RPMI7951 (cell line): ENCODE measurements around the gene NKAIN2. TPM values are rescaled to one million over a fixed set of nuclear protein-coding genes. Genes with fewer than 3 reads are reported as not detected.
"Not testable (repeated sequence)": the region's sequence is repeated elsewhere in the genome, so short reads cannot be mapped to it uniquely, and the experiment has no call there.

Experiments used
- DNase-seq: peaks from one replicate; pipeline ENCODE4 v3.0.0-alpha.2; 2012; ENCODE audit warnings: low read depth
- total RNA-seq: library from RNA; depleted of rRNA; stranded (reverse); fragments of >200 nt; shearing (Covaris generic); gene quantifications from 2 replicates; pipeline ENCODE4 v1.2.3, GENCODE V29; 2014

NKAIN2 gene
- total RNA-seq, 1 experiment from 2014 or later: not detected

DNA sequence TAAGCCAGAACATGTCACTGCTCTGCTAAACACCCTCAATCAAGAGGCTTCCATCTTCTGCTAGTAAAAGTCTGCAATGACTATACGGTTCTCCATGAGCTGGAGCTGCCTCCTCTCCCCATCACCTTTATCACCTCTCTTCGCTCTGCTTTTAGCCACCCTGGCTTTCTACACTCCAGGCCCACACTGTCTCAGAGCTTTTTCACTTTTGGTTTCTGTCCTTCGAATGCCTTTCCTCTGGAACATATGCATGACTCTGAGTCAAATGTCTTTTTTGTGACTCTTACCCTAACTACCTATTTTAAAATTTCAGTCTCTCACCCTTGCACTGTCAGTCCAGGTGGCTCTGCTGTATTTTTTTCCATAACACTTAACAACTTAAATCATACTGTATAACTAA is 633.1 kb downstream of the NKAIN2 start:
- no peak for DNase-seq

DNA sequence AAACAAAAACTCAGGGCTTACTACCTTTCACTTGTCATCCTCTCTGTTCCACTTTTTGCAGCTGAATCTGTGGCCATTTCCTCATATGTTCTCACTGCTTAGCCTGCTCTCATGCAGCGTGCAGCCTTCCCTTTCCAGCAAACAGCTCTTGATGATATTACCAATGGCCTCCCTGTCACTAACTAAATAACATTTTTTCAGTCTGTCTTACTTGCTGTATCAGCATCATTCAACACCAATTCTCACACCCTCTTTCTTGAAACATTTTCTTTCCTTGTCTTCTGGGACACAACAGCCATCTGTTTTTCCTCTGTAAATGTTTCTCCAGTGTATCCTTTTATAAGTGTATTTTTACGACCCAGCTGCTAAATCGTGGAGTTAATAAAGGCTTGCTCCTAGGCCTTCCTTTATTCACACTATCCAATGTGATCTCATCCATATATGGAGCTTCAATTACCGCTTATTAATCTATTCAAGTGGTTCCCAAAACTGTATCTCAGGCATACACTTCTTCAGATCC is 634.9 kb downstream of the NKAIN2 start:
- DNase-seq: no peak

DNA sequence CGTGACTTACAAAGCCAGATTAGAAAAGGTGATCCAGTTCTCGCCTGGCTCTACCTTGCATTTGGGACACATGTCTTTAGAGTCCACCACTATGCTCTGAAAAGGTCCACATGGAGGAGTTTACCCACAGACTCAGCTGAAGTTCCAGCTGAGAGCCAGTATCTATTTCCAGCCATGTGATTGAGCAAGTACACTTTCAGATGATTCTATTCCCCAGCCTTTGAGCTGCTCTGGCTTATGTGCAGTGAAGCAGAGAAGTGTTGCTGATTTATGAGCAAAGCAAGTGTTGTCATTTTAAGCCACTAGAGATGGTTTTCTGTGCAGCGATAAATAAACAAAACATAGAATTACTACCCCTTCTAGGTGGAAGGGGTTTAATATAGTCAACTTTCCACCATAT is 637.8 kb downstream of the NKAIN2 start:
- DNase-seq: no peak

DNA sequence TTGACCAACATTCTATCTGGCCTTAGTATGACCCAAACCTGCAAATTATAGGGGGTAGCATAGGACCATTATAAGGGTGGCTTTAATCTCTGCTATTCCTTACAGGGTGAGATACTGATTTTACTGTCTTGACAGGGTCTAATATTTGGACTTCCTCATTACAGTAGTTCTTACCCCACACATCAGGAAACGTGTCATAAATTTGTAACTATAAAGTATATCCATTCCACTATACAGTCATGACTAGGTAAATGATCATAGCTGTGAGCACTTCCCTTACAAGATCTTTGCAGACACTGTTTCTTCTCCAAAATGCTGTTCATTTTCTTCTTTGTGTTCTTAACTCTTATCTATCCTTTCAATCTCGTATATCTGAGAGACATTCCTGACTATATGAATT is 639.9 kb downstream of the NKAIN2 start:
- no peak for DNase-seq

DNA sequence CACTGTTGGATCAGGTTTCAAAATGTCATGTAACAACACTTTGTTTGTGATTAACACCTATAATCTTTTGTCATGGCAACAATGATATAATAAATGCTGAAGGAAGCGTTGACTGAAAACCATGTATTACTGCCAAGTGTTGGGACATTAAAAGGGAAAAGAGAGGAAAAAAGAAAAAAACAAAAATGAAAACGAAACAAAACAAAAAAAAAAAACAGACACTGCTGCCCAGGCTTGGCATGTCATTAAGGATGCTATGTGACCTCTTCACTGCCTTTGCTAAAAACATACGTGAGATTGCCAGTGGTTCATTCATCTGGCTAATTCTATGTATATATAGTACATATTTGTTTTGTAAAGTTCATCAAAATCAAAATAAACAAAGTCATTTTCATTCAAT is 641.9 kb downstream of the NKAIN2 start:
- no peak for DNase-seq

DNA sequence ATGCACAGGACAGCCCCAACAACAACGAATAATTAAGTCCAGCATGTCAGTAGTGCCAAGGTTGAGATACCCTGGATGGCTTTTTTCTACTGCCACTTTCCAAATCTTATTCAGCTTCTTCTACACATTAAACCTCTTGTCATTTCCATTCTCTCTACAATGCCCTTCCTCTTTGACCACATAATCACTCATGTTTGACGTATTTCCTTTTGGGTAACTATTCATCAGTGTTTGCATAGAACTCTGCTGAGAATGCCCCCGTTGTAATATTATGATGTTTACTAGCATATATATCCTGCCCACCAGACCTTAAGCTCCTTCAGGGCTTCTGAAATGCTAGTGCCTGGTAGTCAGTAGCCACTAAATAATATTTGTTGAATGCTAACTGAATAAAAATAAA is 643.3 kb downstream of the NKAIN2 start:
- DNase-seq: no peak

DNA sequence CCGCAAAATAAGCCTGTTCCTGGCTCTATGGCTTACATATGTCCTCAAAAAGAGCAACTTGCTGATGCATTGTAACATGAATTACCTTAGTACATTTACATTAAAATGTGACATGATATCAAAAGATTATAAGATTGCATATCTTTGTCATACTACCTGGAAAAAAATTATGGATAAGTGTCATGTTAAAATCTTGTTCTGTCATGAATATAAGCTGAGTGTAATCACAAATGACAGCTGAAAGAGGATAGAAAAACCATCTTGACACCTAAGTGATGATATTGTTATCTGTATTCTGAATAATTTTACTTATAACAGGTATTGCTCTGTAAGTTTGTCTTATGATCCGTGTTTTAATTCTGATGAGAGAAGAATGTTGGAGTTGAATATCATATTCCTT is 655.6 kb downstream of the NKAIN2 start:
- no peak for DNase-seq

DNA sequence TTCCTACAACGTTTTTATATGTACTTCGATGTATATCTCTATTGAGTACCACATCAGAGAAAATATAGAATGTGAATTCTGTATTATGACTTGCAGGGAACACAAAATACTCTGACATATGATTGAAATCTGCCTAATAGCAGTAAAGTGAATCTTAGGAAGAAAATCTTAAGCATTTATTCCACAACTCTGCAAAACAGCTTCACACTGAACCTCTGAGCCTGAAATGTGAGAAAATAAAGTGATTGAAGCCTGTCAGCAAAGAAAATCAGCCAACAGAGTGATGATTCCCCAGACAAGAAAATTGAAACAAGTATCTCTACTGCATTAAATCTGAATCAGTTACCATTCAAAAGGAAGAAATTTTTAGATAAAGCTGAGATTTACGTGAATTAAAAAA is 659.1 kb downstream of the NKAIN2 start:
- no peak for DNase-seq

DNA sequence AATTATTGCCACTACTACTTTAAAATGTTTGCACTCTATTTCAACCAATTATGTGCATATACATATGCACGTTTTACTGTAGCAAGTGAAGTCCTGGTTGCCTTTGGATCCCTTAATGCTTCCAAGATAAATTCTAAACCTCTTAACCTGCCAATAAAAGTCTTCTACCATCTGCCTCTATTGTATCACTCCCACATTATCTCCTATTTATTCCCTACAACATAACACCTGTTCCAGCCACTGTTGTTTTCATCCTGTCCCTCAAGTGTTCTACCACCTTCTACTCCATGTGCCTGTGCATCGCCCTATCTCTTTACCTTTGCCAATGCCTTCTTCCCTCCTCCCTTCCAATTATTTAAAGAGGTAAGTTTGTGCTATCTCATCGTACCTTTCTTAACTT is 659.6 kb downstream of the NKAIN2 start:
- no peak for DNase-seq

DNA sequence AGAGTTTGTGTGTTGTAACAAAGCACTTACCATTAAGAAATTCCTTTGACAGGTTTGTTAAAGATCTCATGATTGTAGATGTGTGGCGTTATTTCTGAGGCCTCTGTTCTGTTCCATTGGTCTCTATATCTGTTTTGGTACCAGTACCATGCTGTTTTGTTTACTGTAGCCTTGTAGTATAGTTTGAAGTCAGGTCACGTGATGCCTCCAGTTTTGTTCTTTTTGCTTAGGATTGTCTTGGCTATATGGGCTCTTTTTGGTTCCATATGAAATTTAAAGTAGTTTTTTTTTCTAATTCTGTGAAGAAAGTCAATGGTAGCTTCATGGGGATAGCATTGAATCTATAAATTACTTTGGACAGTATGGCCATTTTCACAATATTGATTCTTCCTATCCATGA is 660.9 kb downstream of the NKAIN2 start:
- DNase-seq: not testable (repeated sequence)

DNA sequence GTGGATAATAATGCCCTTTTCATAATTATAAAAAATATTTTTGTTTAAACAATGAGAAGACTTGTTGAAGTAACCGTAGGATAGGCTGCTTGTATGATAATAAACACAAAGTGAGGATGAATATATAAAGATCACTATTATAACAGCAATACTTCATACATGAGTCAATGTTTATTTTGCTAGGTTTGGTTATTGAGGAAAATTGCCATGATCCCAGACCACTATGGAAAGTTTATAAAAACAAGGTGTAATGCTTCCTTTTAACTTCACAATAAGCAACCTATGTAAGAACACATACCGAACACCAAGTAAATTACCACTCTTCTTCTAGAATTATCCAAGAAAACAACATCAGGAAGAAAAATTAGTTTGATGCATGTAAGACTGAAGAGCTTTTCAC is 663.3 kb downstream of the NKAIN2 start:
- DNase-seq: no peak

DNA sequence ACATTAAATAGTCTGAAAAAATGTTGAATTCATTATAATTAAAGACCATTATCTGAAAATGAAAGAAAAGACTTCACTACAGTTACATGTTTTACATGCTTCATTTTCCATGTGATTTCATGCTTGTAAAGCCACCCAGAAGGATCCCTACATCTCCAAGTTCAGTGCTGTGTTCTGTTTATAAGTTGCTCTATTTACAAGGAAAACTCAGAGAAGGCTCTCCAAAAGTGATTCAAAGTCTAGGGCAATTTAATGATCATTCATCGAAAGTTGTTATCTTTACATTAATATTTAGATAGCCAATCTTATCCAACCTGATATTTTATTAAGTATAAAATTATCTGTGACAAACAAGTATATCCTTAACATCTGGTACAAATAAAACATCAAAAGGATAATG is 663.7 kb downstream of the NKAIN2 start:
- no peak for DNase-seq

DNA sequence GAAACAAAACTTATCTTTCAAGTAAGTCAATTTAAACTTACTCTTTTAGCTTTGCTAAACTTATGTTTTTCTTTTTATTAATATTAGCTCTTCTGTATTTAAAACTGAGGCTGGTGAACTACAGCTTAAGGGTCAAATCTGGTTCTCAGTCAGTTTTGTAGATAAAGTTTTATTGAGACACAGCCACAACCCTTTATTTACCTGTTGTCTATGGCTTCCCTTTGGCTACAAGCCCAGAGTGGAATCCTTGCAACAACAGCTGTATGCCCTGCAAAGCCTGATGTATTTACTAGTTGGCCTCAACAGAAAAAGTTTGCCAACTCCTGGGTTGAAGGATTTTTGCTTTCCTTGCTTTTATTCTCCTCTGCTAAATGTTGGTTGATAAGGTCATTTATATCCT is 667.1 kb downstream of the NKAIN2 start:
- DNase-seq: no peak

DNA sequence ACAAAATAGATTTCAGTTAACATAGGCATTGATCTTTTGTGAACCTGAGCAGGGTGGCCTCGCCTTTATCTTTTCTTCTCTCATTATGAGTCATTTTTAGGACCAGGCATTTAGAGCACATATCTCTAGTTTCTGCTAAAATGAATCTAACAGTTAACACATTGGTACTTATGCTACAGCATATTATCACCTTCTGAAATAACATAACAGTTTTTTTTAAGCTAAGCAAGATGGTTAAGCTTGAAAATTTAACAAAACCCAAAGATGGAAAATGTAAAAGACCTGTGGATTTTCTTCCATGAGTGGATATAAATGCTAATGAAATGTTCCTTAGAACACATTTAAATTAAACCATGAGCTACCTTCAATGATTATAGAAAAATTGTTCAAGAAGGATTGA is 671.5 kb downstream of the NKAIN2 start:
- DNase-seq: no peak

DNA sequence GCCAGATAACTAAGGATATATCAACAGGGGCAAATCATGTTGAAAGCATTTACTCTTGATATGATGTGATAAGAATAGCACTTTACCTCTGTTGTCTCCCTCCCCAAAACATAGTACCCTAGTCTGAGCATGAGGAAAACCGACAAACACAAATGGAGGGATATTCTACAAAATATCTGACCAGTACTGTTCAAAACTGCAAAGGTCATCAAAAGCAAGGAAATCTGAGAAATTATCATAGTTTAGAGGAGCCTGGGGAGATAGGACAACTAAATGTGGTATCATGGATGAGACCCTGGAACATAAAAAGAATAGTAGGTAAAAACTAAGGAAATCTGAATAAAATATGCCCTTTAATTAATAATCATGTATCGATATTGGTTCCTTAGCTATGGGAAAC is 675.2 kb downstream of the NKAIN2 start:
- DNase-seq: no peak

DNA sequence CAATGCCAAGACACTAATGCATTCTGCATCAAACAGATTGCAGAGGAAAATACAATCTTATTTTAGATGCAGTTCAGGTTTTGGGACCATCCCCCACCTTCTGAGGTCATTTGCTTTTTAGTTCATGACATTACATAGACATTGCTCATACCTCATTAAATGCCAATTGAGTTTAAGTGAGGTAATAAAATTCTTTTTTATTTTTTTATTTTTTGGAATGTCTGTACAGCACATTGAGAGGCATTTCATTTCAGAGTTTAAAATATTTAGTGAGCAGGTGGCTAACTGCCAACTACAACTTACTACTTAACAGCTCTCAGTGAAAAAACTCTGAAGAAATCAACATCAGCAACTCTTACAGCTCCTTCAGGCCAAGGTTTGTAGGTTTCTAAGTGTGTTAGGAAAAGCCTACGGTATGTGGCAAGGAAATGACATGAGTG is 676.3 kb downstream of the NKAIN2 start:
- no peak for DNase-seq

DNA sequence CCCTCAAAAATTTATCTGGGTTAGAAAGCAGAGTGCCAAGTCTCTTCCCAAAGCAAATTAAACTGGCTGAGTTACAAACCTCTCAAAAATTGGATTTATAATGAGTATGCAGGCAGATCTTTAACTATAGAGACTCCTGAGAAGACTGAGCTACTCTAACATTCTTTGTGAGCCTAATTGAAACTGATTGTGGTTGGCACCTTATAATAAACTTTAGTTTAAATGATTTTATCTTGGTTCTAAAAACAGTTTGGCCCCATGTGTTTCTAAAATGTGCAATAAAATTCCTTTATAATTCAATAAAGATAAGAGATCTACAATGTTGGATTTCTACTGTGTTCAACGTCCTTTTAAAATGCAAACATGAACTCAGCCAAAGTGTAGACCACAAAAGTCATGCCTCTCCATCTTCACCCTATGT is 678.4 kb downstream of the NKAIN2 start:
- no peak for DNase-seq

DNA sequence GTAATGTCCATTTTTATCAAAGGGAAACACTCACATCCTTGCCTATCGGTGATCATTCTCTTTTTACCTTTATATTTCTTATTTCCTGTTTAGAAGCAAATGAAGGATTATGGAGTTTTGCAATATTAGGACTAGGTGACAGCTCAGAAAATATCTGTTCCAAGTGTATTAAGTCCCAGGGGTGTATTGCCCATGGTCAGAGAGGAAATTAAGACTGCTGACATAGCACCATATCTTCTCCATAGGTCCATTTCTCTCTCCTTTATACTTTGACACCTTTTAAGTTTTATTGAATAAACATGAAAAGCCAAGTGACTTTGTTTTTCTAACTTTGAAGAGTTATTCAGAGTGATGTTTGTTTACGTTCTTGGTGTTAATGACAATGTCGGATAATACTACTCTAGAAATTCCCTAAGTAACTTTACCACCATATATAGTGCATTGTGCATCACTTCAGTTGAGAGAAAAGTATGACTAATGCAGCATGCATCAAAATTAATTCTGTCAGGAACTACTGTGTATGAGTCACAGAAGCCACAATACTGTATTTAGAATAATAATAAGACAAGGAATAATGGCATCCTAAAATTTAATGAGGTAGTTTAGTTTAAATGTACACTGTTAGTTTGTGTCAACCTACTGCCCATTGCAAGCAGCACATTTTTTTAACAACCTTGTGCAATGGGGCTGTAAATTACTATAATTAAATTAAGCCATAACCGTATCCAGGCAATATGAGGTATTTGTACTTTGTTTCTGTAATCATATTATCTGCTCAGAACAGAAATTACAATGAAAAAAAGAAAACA is 684.2 kb downstream of the NKAIN2 start:
- DNase-seq: peak; percentile 42

DNA sequence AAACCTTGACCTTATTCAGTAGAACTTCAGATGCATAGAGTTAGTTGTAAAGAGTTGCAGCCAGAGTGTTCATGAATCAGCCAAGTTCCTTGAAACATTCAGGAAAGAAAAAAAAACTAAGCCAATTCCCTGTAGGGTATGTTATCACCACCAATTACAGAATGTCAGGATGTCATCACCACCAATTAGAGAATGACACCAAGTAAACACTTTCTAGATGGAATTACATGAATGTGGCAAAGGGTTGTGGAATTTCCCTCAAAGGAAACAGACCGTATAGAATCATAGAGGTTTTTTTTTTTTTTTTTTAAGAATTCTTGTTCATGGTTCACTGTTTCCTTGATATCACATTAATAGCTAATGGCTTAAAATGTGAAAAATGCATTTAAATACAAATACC is 686.5 kb downstream of the NKAIN2 start:
- DNase-seq: peak; percentile 7

DNA sequence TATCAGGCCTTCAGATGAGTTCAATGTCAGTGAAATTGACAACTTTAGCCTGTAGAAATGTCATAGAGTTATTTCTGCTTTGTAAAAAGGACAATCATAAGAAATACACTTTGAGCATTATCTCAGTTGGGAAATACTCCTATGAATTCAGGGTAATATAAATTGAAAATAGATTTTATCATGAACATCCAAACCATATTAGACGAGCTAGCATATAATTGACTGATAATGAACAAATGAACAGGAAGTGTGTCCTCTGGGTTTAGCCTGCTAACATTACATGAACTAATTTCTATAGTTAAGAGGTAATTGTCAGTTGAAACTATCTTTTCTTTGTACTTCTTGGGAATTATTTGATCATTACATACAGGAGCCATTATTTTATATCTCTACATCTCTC is 689.6 kb downstream of the NKAIN2 start:
- no peak for DNase-seq

DNA sequence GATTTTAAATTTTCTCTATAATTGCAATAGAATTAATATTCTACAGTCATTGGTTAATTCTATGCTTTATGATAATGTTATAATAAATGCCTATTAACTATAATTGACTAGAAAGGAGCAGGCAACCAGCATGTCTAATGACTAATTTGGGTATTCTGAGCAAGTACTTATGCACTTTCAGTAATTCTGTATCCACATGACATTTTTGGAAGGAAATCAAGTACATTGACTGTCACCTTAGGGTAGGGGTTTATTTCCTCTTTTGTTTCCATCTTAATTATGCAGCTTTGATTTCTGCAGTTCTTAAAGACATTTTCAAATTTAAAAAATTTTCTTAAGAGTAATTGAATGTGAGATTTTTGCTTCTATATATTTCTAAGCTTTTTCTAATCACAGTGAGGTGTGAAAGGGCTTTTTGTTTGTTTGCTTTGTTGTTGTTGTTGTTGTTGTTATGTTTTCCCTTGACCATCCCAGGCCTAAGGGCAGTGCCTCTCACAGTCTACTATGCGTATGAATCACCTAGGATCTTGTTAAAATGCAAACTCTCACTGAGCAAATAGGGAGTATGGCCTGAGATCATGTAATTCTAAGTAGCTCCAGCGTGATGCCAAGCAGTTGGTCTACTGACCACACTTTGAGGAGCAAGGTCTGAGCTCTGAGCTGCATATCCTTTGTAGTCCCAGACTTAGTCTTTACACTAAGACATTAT is 691.4 kb downstream of the NKAIN2 start:
- no peak for DNase-seq

DNA sequence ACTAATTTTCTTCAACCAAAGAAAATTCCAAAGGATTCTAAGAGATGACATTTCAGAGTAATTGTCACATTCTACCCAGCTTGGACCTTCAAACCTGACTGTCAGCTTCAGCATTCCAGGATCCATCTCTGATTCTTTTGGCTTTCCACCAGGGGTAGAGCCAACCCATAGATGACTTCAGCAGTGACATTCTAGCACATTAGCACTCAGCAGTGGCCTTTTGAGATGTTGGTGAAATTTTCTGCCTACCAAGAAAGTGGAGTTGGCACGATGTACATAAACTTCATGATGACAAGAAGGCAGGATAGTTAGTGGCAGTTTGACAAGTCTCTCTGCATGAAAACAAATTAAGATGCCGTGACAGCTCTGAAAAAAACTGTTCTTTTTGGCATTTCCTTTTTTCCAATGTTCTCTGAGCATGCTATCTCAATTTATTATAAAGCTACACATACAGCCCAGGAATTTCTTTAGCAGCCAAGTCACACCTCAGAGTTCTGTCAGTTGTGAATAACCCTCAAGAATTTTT is 692.1 kb downstream of the NKAIN2 start:
- DNase-seq: no peak

DNA sequence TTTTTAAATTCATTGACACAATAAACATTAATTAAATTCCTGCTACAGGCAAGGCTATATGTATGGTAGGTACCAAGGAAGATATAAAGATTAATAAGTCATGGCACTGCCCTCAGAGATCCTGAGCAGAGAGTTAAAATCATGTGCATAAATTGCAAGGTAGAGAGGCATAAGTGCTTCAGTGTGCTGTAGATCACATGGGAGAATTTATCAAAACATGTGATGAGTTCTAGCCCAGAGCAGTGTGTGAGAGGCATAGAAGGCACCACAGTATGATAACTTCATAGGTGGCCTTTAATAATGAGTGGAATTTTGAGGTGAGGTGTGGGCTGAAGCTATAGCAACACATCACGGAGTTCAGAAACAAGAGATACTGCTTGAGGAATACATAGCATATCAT is 692.7 kb downstream of the NKAIN2 start:
- no peak for DNase-seq
